HTR-8/SVneo (cell line): ENCODE measurements around the gene DKK2.
"Not testable (repeated sequence)": the region's sequence is repeated elsewhere in the genome, so short reads cannot be mapped to it uniquely, and the experiment has no call there.

Experiments used
- DNase-seq: peaks from one replicate; pipeline ENCODE4 v3.0.0; 2011; ENCODE audit warnings: low spot score, mixed read lengths; ENCODE audit not compliant: insufficient read length
- FAIRE-seq: peaks from 2 replicates; lab custom pipeline; 2011; peaks lifted over from hg19 to GRCh38; lab: Jason Lieb, UNC

DKK2 gene

DNA sequence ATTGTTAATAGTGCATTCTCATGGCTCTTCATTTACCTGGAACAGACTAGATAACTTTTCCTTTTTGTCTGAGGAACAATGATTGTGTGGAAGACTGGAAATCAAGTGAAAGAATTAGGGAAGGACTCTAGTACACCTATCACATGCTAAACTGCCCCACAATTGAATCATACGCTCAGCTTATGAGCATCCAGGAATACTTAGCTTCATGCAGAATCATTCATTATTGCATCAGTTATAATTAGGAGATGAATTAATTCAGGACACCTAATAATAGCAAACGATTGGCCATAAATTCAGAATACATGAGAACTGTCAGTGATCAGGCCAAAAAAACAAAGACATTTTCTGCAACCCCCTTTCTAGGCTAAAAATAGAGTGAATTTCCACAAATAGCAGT is 106.9 kb downstream of the DKK2 start:
- DNase-seq (no peak), FAIRE-seq (no peak)

DNA sequence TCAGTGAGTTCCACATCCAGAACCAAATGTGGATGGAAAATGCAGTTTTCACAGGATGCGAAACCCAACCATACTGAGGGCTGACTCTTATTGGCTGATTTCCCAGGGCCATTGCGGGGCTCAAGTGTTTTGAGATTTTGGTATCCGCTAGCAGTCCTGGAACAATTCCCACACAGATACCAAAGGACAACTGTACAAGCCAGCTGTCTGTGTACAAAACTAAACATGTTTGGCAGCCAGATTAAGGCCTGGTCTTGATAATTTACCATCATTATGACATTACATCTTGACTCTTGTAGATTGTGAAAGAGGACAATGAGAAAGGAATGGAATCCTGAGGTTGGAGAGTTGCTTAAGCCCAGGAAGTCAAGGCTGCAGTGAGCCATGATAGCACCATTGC is 121.9 kb downstream of the DKK2 start:
- no peak for FAIRE-seq
- DNase-seq = no peak

DNA sequence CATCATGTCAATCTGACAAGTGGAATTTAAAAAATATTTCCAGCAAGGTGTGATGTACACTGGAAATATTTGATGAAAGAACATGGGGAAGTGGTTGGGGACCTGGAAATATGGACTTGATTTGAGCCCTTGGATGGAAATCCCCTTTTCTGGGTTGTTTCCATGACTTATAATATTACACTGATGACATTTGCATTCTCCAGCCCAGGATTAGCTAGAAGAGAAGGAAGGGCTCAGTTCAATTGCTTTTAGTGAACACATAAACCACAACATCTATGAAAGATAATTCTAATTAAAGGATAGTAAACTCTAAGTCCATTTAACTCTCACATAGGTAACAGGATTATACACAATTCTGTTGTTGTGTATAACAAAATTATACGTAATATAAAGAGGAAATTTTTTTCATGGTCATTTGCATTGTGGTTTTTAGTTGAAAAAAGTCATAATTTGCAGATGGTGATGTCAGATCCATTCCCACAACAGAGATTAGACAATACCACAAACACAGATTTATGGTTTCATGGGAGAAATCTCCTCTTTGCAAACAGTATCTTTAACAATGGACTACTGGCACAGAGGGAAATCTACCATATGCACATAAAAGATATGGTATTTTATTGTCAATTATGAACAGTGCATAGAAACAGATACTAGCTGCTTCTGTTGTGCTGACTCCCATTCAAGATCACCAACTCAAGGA is 126.5 kb downstream of the DKK2 start:
- DNase-seq = no peak
- FAIRE-seq = no peak

DNA sequence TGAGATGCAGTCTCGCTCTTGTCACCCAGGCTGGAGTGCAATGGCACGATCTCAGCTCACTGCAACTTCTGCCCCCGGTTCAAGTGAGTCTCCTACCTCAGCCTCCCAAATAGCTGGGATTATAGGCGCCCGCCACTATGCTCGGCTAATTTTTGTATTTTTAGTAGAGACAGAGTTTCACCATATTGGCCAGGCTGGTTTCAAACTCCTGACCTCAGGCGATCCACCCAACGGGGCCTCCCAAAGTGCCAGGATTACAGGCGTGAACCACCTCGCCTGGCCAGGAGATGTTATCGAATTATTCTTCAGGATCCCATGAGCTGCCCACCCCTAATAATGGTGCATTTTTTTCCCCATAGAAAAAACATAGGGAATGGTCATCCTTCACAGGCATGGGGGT is 128.1 kb downstream of the DKK2 start:
- DNase-seq, FAIRE-seq: not testable (repeated sequence)

DNA sequence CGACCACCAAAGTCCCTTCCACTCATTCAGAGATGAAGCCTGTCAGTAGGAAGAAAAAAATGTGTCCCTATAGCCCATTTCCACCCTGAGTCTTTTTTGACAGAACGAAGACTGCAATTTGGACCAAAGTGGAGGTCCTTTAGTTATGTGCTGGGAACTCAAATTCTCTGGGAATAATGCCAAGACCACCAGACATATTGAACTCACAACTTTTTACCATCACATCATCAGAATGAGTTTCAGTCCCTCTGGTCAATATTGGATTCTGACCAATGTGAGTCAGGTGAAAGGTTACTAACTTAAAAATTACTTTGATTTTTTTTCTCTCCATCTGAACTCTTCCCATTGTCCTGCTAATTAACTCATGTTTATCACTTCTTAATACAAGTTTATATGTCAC is 128.9 kb downstream of the DKK2 start:
- FAIRE-seq (no peak), DNase-seq (no peak)

DNA sequence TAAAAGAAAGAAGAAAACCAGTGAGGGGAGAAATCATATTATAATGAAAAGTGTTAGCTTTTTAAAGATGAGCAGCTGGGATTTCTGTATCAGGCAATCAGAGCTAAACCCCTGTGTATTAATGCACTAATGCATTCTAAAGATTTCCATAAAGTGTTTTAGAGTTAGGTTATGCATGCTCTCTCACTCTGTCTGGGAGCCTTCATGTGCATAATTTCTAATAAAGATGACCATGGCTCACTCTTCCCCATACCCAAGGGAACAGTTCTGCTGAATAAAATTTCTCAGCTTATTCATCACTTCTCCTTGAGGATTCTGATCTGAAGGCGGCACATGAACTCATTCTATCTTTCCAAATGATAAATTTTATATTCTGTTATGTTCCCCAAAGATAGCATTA is 129.4 kb downstream of the DKK2 start:
- FAIRE-seq (no peak), DNase-seq (no peak)

DNA sequence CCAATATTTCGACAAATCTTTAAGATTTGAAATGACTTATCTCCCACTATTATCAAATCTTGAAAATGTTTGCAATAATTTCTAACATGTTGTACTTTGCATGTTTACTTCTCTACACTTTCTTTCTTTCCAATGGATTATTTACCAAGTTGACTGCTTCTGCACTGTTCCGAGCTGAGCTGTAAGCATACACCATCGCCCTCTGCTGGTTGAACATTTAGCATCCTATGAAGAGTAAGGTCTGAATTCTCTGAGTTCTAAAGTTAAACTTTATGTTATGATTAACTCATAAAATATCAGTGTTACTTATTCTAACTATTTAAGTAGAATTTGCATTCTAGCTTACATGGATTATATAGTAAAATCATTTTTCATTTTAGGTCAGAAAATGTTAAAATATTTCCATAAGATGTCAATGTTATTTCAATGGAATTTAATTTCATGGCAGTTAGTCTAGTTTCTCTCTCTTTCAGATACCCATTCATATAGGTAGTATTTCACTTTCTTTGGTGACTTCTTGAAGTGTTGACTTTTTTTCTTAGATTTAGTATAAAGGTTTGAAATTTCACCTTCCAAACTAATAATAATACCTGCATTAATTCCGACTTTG is 137.4 kb downstream of the DKK2 start:
- DNase-seq (peak; percentile 1), FAIRE-seq (no peak)

DNA sequence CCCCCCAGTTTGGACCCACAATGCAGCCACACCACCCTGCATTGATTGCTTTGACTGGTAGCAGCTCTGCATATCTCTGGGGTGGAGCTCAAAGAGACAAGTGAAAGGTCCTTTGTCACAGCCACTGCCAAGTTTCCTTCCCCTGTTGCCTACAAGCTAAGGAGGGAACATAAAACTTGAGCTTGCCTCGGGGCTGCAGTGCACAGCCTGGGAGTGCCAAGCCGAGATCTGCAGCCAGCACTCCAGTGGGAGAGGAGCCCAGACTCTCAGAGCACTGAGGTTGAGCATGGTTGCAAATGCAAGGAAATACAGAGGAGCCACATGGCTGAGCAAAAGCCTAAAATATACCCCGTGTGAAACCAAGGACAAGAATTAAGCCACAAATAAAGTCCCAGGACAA is 142.2 kb downstream of the DKK2 start:
- no peak for DNase-seq
- no peak for FAIRE-seq

DNA sequence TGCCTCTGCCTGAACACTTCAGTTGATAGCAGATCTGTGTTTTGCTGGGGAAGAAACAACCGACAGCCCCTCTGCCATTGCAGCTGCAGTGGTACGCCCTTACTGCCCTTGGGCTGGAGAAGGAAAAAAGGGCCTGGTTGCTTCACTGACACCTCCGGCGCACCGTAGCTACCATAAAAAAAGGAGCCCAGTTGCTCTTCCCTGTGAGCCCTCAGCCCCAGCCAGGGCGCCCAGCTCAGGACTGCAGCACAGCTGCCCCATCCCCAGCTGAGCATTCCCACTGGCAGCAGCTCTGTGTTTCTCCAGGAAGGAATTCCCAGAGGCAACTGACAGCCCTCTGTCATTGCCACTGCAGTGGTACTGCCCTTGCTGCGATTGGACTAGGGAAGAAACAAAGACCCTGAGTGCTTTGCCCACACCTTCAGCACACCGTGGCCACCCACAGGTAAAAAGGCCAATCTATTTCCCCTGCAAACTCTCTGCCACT is 142.7 kb downstream of the DKK2 start:
- DNase-seq (no peak), FAIRE-seq (no peak)

DNA sequence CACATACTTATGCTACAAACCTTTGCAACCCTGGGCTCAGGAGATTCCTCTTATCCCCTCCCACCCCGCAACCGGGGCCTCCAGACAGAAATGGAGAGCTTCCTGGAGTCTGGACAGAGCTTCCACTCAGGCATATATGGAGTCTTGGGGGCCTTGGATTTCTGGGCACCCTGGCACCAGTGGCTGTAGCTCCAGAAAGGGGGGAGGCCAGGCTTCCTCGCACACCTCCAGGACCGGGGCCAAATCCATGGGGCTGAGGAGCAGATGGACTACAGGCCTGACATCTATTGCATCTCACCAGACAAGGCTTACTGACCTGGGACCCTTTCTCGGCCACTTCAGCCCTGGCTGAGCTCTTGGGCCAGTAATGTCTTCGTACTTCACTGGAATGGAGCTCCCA is 143.3 kb downstream of the DKK2 start:
- DNase-seq (no peak), FAIRE-seq (no peak)

DNA sequence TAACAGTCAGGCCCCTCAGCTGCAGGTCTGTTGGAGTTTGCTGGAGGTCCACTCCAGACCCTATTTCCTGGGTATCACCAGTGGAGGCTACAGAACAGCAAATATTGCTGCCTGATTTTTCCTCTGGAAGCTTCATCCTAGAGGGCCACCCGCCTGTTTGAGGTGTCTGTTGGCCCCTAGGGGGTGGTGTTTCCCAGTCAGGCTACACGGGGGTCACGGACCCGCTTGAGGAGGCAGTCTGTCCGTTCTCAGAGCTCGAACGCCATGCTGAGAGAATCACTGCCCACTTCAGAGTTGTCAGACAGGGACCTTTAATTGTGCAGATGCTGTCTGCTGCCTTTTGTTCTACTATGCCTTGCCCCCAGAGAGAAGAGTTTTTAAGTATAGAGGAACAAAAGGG is 160.8 kb downstream of the DKK2 start:
- no peak for DNase-seq
- FAIRE-seq = no peak
